ENCODE measurements around the gene CADPS. TPM values are rescaled to one million over a fixed set of nuclear protein-coding genes. Genes with fewer than 3 reads are reported as not detected.

The CADPS gene
- total RNA-seq, 1 experiment from 2014 or later = 7.0 TPM

DNA sequence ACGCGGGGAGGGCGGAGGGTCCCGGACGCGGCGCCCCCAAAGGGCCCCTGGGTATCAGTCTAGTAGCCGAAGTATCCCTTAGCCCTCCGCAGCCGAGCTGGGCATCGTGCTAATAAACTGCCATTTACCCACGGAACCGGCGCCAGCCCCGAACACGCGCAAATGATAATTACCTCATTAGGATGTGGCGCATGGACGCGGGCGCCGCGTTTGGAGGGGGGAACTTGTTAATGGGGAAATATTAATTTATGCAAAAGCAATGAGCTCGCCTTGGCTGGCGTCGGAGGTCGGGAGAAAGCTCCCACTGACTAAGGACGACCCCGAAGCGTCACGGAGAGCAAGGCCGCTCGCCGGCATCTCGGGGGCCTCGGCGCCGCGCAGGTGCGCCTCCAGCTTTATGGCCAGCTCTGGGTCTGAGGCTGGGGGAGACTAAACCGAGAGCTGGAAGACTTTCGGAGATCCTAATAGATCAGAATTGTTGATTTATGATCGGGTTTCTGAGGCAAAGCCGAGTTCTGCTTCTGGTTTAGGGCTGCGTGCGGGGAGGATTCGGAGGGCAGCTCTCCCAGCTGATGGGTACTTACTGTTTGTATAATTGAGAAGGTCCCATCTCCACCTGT is 501.4 kb downstream of the CADPS start:
- no peak for ATAC-seq
- H3K27me3 Mint-ChIP-seq (ENCODE audit: low read depth) = peaks cover 100% of the 10 kb centered on the region
- H3K9me3 Mint-ChIP-seq = no peaks in the 10 kb centered on the region
- peaks cover 71% of the 10 kb centered on the region for H3K4me1 Mint-ChIP-seq
- ChIA-PET POLR2A (no interaction called here), CTCF (interaction anchor here (0.6 to 0.9 kb wide), 2 partner anchors 31 to 248 kb away, joined by 3 to 7 read pairs; no protein-coding TSS in a partner anchor)
- H3K4me3 Mint-ChIP-seq = peak overlapping the region; percentile 64
- H3K36me3 Mint-ChIP-seq = peaks cover 2% of the 10 kb centered on the region
- no peak for TF ChIP-seq NR3C1 (CRISPR knock-in tag; conservative IDR thresholded peaks at IDR 0.05; ENCODE audit: low read depth)
- TF ChIP-seq, protein P1, sequence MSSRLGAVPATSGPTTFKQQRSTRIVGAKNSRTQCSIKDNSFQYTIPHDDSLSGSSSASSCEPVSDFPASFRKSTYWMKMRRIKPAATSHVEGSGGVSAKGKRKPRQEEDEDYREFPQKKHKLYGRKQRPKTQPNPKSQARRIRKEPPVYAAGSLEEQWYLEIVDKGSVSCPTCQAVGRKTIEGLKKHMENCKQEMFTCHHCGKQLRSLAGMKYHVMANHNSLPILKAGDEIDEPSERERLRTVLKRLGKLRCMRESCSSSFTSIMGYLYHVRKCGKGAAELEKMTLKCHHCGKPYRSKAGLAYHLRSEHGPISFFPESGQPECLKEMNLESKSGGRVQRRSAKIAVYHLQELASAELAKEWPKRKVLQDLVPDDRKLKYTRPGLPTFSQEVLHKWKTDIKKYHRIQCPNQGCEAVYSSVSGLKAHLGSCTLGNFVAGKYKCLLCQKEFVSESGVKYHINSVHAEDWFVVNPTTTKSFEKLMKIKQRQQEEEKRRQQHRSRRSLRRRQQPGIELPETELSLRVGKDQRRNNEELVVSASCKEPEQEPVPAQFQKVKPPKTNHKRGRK (CRISPR knock-in tag; IDR thresholded peaks at IDR 0.05; ENCODE audit: borderline replicate concordance) = no peak
- TF ChIP-seq, protein P2, sequence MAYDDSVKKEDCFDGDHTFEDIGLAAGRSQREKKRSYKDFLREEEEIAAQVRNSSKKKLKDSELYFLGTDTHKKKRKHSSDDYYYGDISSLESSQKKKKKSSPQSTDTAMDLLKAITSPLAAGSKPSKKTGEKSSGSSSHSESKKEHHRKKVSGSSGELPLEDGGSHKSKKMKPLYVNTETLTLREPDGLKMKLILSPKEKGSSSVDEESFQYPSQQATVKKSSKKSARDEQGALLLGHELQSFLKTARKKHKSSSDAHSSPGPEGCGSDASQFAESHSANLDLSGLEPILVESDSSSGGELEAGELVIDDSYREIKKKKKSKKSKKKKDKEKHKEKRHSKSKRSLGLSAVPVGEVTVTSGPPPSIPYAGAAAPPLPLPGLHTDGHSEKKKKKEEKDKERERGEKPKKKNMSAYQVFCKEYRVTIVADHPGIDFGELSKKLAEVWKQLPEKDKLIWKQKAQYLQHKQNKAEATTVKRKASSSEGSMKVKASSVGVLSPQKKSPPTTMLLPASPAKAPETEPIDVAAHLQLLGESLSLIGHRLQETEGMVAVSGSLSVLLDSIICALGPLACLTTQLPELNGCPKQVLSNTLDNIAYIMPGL (CRISPR knock-in tag; IDR thresholded peaks at IDR 0.05) = no peak
- TF ChIP-seq, protein P3, sequence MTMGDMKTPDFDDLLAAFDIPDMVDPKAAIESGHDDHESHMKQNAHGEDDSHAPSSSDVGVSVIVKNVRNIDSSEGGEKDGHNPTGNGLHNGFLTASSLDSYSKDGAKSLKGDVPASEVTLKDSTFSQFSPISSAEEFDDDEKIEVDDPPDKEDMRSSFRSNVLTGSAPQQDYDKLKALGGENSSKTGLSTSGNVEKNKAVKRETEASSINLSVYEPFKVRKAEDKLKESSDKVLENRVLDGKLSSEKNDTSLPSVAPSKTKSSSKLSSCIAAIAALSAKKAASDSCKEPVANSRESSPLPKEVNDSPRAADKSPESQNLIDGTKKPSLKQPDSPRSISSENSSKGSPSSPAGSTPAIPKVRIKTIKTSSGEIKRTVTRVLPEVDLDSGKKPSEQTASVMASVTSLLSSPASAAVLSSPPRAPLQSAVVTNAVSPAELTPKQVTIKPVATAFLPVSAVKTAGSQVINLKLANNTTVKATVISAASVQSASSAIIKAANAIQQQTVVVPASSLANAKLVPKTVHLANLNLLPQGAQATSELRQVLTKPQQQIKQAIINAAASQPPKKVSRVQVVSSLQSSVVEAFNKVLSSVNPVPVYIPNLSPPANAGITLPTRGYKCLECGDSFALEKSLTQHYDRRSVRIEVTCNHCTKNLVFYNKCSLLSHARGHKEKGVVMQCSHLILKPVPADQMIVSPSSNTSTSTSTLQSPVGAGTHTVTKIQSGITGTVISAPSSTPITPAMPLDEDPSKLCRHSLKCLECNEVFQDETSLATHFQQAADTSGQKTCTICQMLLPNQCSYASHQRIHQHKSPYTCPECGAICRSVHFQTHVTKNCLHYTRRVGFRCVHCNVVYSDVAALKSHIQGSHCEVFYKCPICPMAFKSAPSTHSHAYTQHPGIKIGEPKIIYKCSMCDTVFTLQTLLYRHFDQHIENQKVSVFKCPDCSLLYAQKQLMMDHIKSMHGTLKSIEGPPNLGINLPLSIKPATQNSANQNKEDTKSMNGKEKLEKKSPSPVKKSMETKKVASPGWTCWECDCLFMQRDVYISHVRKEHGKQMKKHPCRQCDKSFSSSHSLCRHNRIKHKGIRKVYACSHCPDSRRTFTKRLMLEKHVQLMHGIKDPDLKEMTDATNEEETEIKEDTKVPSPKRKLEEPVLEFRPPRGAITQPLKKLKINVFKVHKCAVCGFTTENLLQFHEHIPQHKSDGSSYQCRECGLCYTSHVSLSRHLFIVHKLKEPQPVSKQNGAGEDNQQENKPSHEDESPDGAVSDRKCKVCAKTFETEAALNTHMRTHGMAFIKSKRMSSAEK (CRISPR knock-in tag; IDR thresholded peaks at IDR 0.05; ENCODE audit: borderline replicate concordance) = no peak
- H3K27ac Mint-ChIP-seq = no peak overlapping the region
- peak; percentile 17 for DNase-seq (ENCODE audit: low spot score)

DNA sequence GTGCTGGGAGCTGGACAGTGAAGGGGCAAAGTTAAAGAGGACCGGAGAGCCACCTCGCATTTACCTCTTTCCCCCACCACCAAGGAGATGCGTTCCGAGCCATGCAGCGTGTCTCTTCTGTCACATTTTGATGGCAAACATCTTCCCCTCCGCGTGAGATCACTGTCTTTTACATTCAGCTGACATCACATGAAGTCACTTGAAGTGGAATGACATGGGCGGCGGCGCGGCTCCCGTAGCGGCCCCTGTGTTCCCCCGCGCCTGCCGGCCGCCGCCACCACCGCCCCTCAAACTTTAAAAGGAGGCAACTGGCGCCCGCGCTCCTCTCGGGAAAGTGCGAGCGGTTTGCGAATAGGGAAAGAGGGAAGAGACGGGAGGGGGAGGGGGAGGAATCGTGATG is 502.0 kb downstream of the CADPS start, which contains the start of gene FEZF2:
TSS of gene FEZF2 (minus strand) at position 336 of the 400 bp plus-strand sequence. CDS start 682 bp downstream, outside the sequence.
- CTCF ChIA-PET = interaction anchor here (0.6 kb wide), 1 partner anchor 31 kb away, joined by 7 read pairs; no protein-coding TSS in a partner anchor

DNA sequence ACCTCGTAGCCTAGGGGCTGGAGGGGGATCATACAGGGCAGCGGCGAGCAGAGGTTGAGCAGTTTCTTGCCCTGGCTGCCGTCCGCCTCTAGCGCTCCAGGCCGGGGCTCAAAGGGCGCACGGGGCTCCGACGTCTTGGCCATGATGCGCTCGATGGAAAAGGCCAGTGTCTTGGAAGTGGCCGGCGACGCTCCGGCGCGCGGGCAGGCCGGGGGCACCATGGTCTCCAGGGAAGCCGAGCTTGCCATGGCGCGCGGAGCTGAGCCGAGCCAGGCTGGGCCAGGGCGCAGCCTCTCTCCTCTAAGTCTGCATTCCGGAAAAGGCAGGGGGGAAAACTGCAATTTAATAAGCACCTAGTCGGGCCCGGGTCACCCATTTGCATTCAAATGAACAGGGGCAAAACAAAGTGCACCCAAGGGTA is 502.6 kb downstream of the CADPS start:
- Mint-ChIP-seq H3K4me3 (peak overlapping the region; percentile 64), H3K27me3 (ENCODE audit: low read depth) (peaks cover 100% of the 10 kb centered on the region), H3K27ac (no peak overlapping the region), H3K36me3 (peaks cover 2% of the 10 kb centered on the region; the same call in 1 of the 2 replicates), H3K9me3 (no peaks in the 10 kb centered on the region), H3K4me1 (peaks cover 79% of the 10 kb centered on the region)
- CTCF ChIA-PET = interaction anchor here (1.2 kb wide), 1 partner anchor 39 kb away, joined by 4 read pairs; no protein-coding TSS in a partner anchor
- DNase-seq (ENCODE audit: low spot score) = peak; percentile 45
- ATAC-seq = peak; percentile 4
- POLR2A ChIA-PET = interaction anchor here (1.1 kb wide), 1 partner anchor 54 kb away, joined by 6 read pairs; no protein-coding TSS in a partner anchor
- TF ChIP-seq NR2C2 (CRISPR knock-in tag; IDR thresholded peaks at IDR 0.05) (no peak), RORB (CRISPR knock-in tag; IDR thresholded peaks at IDR 0.05) (no peak)
- TF ChIP-seq, protein P4, sequence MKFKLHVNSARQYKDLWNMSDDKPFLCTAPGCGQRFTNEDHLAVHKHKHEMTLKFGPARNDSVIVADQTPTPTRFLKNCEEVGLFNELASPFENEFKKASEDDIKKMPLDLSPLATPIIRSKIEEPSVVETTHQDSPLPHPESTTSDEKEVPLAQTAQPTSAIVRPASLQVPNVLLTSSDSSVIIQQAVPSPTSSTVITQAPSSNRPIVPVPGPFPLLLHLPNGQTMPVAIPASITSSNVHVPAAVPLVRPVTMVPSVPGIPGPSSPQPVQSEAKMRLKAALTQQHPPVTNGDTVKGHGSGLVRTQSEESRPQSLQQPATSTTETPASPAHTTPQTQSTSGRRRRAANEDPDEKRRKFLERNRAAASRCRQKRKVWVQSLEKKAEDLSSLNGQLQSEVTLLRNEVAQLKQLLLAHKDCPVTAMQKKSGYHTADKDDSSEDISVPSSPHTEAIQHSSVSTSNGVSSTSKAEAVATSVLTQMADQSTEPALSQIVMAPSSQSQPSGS (CRISPR knock-in tag; IDR thresholded peaks at IDR 0.05; ENCODE audit: borderline replicate concordance, low read depth) = no peak
- TF ChIP-seq, protein P3 (CRISPR knock-in tag; IDR thresholded peaks at IDR 0.05; ENCODE audit: borderline replicate concordance) = no peak
- TF ChIP-seq, protein P5, sequence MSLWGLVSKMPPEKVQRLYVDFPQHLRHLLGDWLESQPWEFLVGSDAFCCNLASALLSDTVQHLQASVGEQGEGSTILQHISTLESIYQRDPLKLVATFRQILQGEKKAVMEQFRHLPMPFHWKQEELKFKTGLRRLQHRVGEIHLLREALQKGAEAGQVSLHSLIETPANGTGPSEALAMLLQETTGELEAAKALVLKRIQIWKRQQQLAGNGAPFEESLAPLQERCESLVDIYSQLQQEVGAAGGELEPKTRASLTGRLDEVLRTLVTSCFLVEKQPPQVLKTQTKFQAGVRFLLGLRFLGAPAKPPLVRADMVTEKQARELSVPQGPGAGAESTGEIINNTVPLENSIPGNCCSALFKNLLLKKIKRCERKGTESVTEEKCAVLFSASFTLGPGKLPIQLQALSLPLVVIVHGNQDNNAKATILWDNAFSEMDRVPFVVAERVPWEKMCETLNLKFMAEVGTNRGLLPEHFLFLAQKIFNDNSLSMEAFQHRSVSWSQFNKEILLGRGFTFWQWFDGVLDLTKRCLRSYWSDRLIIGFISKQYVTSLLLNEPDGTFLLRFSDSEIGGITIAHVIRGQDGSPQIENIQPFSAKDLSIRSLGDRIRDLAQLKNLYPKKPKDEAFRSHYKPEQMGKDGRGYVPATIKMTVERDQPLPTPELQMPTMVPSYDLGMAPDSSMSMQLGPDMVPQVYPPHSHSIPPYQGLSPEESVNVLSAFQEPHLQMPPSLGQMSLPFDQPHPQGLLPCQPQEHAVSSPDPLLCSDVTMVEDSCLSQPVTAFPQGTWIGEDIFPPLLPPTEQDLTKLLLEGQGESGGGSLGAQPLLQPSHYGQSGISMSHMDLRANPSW (CRISPR knock-in tag; conservative IDR thresholded peaks at IDR 0.05; ENCODE audit: low read depth) = no peak

More for the DNA sequence above, 502.0 kb downstream of the CADPS start, which contains the start of gene FEZF2:
- H3K4me3 Mint-ChIP-seq = peak within 1 kb of the TSS; percentile 64
- POLR2A ChIA-PET = no interaction called here
- peaks cover 76% of the 10 kb centered on the region for H3K4me1 Mint-ChIP-seq
- no peak for ATAC-seq
- TF ChIP-seq NFE2L1 (CRISPR knock-in tag; IDR thresholded peaks at IDR 0.05) = no peak
- peaks cover 100% of the 10 kb centered on the region for H3K27me3 Mint-ChIP-seq (ENCODE audit: low read depth)
- H3K9me3 Mint-ChIP-seq = no peaks in the 10 kb centered on the region
- peak; percentile 70 for DNase-seq (ENCODE audit: low spot score)
- peaks cover 2% of the 10 kb centered on the region for H3K36me3 Mint-ChIP-seq
- H3K27ac Mint-ChIP-seq = no peak within 1 kb of the TSS
